Astrocyte (in vitro differentiated cells and primary cell): ENCODE data around the gene FBXO27. TPM values are rescaled to one million over a fixed set of nuclear protein-coding genes. Genes with fewer than 3 reads are reported as not detected.

ENCODE experiments used
- DNase-seq: peaks from one replicate; pipeline ENCODE4 v3.0.0-alpha.2; 2010; ENCODE audit warnings: low read depth
- FAIRE-seq: peaks from 2 replicates; lab custom pipeline; 2011; peaks lifted over from hg19 to GRCh38; lab: Jason Lieb, UNC
- H2AFZ ChIP-seq: 2 replicates; pipeline ENCODE4 v1.6.0; 2012; ENCODE audit warnings: low read depth, low read length, inconsistent platforms
- H3K27ac ChIP-seq: 2 replicates; pipeline ENCODE4 v1.5.1; 2011; ENCODE audit warnings: low read depth, low read length, inconsistent platforms
- H3K27me3 ChIP-seq: 2 replicates; pipeline ENCODE4 v1.6.0; 2011; ENCODE audit warnings: low read length, inconsistent platforms; ENCODE audit not compliant: insufficient read depth
- H3K36me3 ChIP-seq: 2 replicates; pipeline ENCODE4 v1.5.1; 2011; ENCODE audit warnings: low read length, inconsistent platforms; ENCODE audit not compliant: insufficient read depth
- H3K4me1 ChIP-seq: 2 replicates; pipeline ENCODE4 v1.5.1; 2011; ENCODE audit warnings: low read length, inconsistent platforms; ENCODE audit not compliant: insufficient read depth
- H3K4me2 ChIP-seq: 2 replicates; pipeline ENCODE4 v1.6.0; 2012; ENCODE audit warnings: low read length, inconsistent platforms
- H3K4me3 ChIP-seq: 2 replicates; pipeline ENCODE4 v1.5.1; 2011; ENCODE audit warnings: low read depth, mild to moderate bottlenecking, low read length, inconsistent platforms; ENCODE audit not compliant: insufficient read depth
- H3K79me2 ChIP-seq: 2 replicates; pipeline ENCODE4 v1.6.0; 2012; ENCODE audit warnings: mild to moderate bottlenecking, low read length, inconsistent platforms; ENCODE audit not compliant: insufficient read depth
- H3K9ac ChIP-seq: 2 replicates; pipeline ENCODE4 v1.6.0; 2012; ENCODE audit warnings: mild to moderate bottlenecking, low read length, inconsistent platforms
- H3K9me3 ChIP-seq: 2 replicates; pipeline ENCODE4 v1.5.1; 2012; ENCODE audit warnings: low read depth, mild to moderate bottlenecking, low read length, inconsistent platforms; ENCODE audit not compliant: insufficient read depth
- H4K20me1 ChIP-seq: 2 replicates; pipeline ENCODE4 v1.6.0; 2012; ENCODE audit warnings: low read length, inconsistent platforms; ENCODE audit not compliant: insufficient read depth
- H3K27ac Mint-ChIP-seq: one replicate; pipeline ENCODE4 v1.8.0; 2021; ENCODE audit warnings: mild to moderate bottlenecking, mixed read lengths; ENCODE audit not compliant: unreplicated experiment
- H3K27me3 Mint-ChIP-seq: one replicate; pipeline ENCODE4 v1.8.0; 2021; ENCODE audit warnings: low read depth, mixed read lengths; ENCODE audit not compliant: unreplicated experiment
- H3K36me3 Mint-ChIP-seq: one replicate; pipeline ENCODE4 v1.8.0; 2021; ENCODE audit warnings: low read depth, mixed read lengths; ENCODE audit not compliant: unreplicated experiment
- H3K4me1 Mint-ChIP-seq: one replicate; pipeline ENCODE4 v1.8.0; 2021; ENCODE audit warnings: low read depth, mixed read lengths; ENCODE audit not compliant: unreplicated experiment
- H3K4me3 Mint-ChIP-seq: one replicate; pipeline ENCODE4 v1.8.0; 2021; ENCODE audit warnings: mild to moderate bottlenecking, moderate library complexity, mixed read lengths; ENCODE audit not compliant: unreplicated experiment
- H3K9me3 Mint-ChIP-seq: one replicate; pipeline ENCODE4 v1.8.0; 2021; ENCODE audit warnings: mild to moderate bottlenecking, mixed read lengths; ENCODE audit not compliant: unreplicated experiment
- CTCF ChIP-seq: IDR thresholded peaks from 2 replicates; pipeline ENCODE4 v1.5.1; 2011; ENCODE audit warnings: low read depth, mild to moderate bottlenecking, inconsistent platforms, low read length, moderate library complexity; ENCODE audit not compliant: insufficient read depth
- EZH2 ChIP-seq: IDR thresholded peaks from 2 replicates; pipeline ENCODE4 v1.6.1; 2012; ENCODE audit warnings: mild to moderate bottlenecking, low read length, inconsistent platforms; ENCODE audit not compliant: insufficient read depth
- total RNA-seq: library from RNA; stranded (reverse); gene quantifications from 2 replicates; pipeline ENCODE4 v1.2.1, GENCODE V29; 2021

FBXO27 gene
- total RNA-seq, 1 donor from 2014 or later = 7.1 TPM

GRCh38 chr19:39060171-39060570 is 27.8 kb upstream of the FBXO27 start:
- Histone ChIP-seq H3K9me3 (no peaks in the 10 kb centered on the region), H3K36me3 (no peaks in the 10 kb centered on the region), H4K20me1 (no peaks in the 10 kb centered on the region), H3K4me2 (no peak overlapping the region), H3K4me1 (no peaks in the 10 kb centered on the region), H3K27ac (no peak overlapping the region), H3K9ac (no peak overlapping the region), H3K27me3 (no peaks in the 10 kb centered on the region), H3K4me3 (no peak overlapping the region), H2AFZ (no peak overlapping the region), H3K79me2 (no peaks in the 10 kb centered on the region)
- peaks cover 5% of the 10 kb centered on the region for H3K9me3 Mint-ChIP-seq
- no peak overlapping the region for H3K27ac Mint-ChIP-seq
- TF ChIP-seq CTCF = no peak
- TF ChIP-seq EZH2 = no peak
- H3K36me3 Mint-ChIP-seq = no peaks in the 10 kb centered on the region
- no peak for DNase-seq
- FAIRE-seq = no peak
- no peak overlapping the region for H3K4me3 Mint-ChIP-seq
- no peaks in the 10 kb centered on the region for H3K4me1 Mint-ChIP-seq
- peaks cover 2% of the 10 kb centered on the region for H3K27me3 Mint-ChIP-seq

GRCh38 chr19:39059302-39059701 is 27.0 kb upstream of the FBXO27 start:
- H3K9ac ChIP-seq = no peak overlapping the region
- no peak for TF ChIP-seq CTCF
- no peak for TF ChIP-seq EZH2
- H3K4me3 Mint-ChIP-seq = no peak overlapping the region
- H4K20me1 ChIP-seq = no peaks in the 10 kb centered on the region
- no peak overlapping the region for H3K4me3 ChIP-seq
- H3K27ac ChIP-seq = no peak overlapping the region
- H3K4me1 Mint-ChIP-seq = no peaks in the 10 kb centered on the region
- H3K9me3 Mint-ChIP-seq = peaks cover 5% of the 10 kb centered on the region
- FAIRE-seq (no peak), DNase-seq (no peak)
- no peaks in the 10 kb centered on the region for H3K27me3 ChIP-seq
- no peaks in the 10 kb centered on the region for H3K36me3 Mint-ChIP-seq
- H3K9me3 ChIP-seq = peaks cover 4% of the 10 kb centered on the region
- H3K79me2 ChIP-seq = no peaks in the 10 kb centered on the region
- peaks cover 2% of the 10 kb centered on the region for H3K27me3 Mint-ChIP-seq
- H2AFZ ChIP-seq = no peak overlapping the region
- H3K4me2 ChIP-seq = no peak overlapping the region
- no peak overlapping the region for H3K27ac Mint-ChIP-seq
- H3K4me1 ChIP-seq = no peaks in the 10 kb centered on the region
- no peaks in the 10 kb centered on the region for H3K36me3 ChIP-seq

- H4K20me1 ChIP-seq = no peaks in the 10 kb centered on the region
- H3K27me3 ChIP-seq = no peaks in the 10 kb centered on the region
- H3K79me2 ChIP-seq = no peaks in the 10 kb centered on the region
- H3K4me2 ChIP-seq = no peak overlapping the region
- H3K4me3 Mint-ChIP-seq = no peak overlapping the region
- no peak for FAIRE-seq
- DNase-seq = no peak
- H3K36me3 Mint-ChIP-seq = no peaks in the 10 kb centered on the region
- no peak overlapping the region for H2AFZ ChIP-seq
- no peak overlapping the region for H3K27ac ChIP-seq
- H3K4me3 ChIP-seq = no peak overlapping the region
- no peaks in the 10 kb centered on the region for H3K36me3 ChIP-seq
- H3K27me3 Mint-ChIP-seq = peaks cover 2% of the 10 kb centered on the region
- no peak overlapping the region for H3K9ac ChIP-seq
- no peaks in the 10 kb centered on the region for H3K4me1 ChIP-seq
- H3K9me3 ChIP-seq = peaks cover 4% of the 10 kb centered on the region
- H3K27ac Mint-ChIP-seq = no peak overlapping the region
- no peaks in the 10 kb centered on the region for H3K4me1 Mint-ChIP-seq
- no peak for TF ChIP-seq EZH2
- TF ChIP-seq CTCF = no peak
- peaks cover 8% of the 10 kb centered on the region for H3K9me3 Mint-ChIP-seq
Measured at GRCh38 chr19:39057615-39058014, 25.3 kb upstream of the FBXO27 start.
